Iris pigment epithelial cell (primary cell): Measurements from ENCODE around the gene MDGA2.
A peak's percentile ranks its signal among the peaks of the same experiment; 100 is the strongest.
"Not testable (repeated sequence)": the region's sequence is repeated elsewhere in the genome, so short reads cannot be mapped to it uniquely, and the experiment has no call there.

Source experiments
- DNase-seq: peaks from one replicate; pipeline ENCODE4 v3.0.0-alpha.2; 2011; ENCODE audit warnings: low read depth

The MDGA2 gene

GRCh38 chr14:47675466-47676314 lies at the start of gene MDGA2:
Gene MDGA2 (minus strand): TSS chr14:47675605.
- peak; percentile 19 for DNase-seq

GRCh38 chr14:47722929-47723693 lies 47.7 kb upstream of the MDGA2 start:
- DNase-seq: no peak

DNA sequence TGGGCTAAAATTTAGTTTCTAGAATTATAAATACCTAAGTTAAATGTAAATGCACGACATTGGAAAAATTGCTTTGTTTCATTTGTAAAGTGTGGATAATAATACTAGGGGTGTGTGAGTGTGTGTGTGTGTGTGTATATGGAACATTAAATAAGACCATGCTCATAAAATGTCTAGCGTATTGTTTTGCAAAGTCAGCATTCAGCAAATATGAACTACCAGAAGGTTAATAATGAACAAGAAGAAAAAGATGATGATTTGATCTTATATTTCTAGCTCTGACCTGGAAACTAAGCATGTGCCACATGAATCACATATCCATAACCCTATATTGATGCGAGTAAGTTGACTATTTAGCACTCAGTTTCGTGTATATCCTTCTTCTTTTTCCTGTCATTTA lies 44.9 kb upstream of the MDGA2 start:
- no peak for DNase-seq

DNA sequence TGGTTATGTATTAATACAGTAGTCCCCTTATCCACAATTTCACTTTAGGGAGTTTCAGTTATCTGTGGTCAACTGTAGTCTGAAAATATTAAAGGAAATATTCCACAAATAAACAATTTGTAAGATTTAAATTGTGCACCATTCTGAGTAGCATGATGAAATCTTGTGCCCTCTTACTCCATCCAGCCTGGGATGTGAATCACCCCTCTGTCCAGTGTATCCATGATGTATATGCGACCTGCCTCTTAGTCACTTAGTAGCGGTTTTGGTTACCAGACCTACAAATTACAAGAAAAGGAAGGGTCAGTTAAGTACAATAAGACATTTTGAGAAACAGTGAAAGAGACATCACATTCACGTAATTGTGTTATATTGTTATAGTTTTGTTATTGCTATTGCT lies 39.9 kb upstream of the MDGA2 start:
- peak; percentile 7 for DNase-seq

DNA sequence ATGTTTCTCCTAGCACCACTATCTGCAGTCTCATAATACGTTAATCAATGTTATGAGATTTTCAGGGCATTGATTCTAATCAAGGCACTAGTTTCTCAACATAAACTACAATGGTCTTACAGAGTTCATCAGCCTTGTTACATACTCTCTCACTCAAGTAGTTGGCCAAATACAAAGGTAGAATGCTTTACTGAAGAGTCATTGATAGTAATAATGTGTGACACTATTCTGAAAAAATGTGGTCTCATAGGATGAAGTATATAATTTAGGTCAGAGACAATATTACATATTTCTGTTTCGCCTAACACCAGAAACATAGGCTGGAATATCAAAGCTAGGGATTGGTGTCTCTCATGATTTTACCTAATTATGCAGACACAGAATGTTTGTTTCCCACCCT lies 35.2 kb upstream of the MDGA2 start:
- DNase-seq: no peak

DNA sequence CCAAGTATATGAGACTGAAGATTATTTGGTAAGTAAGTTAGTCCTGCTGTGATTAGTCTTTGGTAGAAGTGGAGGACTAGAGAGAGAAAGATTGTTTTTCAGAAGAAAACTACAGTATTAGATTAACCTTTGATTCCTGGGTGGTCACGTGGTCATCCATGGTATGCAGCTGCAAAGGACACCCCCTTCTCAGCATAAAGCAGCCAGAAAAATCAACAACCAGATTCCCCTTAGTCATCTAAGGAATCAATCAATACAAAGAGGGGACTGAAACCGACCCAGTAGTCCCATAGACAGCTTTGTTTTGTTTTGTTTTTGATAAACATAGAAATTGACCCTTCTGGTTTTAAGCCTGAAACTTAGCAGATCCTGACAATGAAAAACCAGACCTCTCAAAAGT lies 30.3 kb upstream of the MDGA2 start:
- no peak for DNase-seq

DNA sequence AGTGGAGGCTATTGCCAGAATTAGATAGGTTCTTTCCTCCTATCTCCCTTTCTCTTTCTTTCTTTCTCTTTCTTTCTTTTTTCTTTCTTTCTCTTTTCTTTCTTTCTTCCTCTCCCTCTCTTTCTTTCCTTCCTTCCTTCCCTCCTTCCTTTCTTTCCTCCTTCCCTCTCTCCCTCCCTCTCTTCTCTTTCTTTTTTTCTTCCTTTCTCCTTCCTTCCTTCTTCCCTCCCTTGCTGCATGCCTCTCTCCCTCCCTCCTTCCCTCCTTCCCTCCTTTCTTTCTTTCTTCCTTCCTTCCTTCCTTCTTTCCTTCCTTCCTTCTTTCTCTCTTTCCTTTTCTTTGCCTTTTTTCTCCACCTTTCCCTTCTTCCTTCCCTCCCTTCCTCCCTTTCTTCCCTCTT lies 16.4 kb upstream of the MDGA2 start:
- no peak for DNase-seq

GRCh38 chr14:47678993-47679392 lies 3.6 kb upstream of the MDGA2 start:
- no peak for DNase-seq

GRCh38 chr14:47678157-47678556 lies 2.8 kb upstream of the MDGA2 start:
- DNase-seq: no peak

DNA sequence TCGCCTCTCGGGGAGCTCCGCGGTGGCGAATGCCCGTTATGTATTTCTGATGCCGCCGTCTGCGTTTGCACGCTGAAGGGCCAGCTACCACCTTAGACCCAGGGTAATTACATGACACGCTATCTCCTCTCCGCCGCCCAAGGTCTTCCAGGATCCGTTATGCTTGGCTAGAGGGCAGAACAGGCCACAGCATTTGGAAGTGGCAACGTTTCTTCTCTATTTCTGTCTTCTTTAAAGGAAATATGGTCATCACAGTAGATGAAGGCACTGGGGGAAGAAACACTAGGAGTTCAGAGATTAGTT lies 861 bp upstream of the MDGA2 start:
- DNase-seq: no peak

DNA sequence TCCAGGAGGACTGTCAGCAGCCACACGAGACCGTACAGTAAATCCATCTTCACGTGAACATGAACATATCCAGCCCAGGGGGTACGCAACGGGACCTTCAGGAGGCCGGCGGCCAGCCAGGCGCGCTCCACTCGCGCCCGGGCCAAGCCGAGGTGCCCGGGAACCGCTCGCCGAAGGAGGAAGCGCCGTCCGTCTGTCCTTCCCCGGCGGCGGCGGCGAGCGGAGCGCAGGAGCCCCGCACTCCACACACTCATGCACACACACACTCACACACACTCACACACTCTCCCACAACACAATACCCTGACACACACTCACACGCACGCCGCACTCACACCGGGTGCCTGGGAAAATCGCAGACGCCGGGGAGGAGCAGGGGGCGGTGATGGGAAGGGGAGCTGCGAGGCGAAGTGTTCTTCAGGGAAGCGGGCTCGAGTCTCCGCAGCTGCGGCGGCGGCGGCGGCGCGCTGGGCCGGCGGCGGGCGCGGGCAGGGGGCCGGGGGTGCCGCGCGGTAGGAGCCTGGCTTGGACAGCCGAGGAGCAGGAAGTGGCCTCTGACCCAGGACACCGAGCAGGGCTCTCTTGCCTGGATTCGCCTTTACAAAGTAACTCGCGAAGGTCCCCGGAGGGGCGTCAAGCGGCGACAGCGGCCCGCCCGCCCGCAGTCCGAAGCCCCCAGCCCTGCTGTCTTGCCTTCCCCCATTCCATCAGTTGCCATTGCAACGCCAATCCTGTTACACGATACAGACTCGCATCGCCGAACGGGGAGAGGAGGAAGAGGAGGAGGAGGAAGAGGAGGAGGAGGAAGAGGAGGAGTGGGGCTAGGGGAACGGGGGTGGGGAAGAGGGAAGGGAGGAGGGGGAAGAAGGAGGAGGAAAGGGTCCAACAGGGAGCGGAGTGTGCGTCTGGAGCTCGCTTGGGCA lies 601 bp downstream of the MDGA2 start:
- DNase-seq: peak; percentile 3

GRCh38 chr14:47674148-47674542 lies 1.3 kb downstream of the MDGA2 start:
- no peak for DNase-seq

- DNase-seq: no peak
These were observed 9.9 kb downstream of the MDGA2 start for GRCh38 chr14:47665337-47666134.

DNA sequence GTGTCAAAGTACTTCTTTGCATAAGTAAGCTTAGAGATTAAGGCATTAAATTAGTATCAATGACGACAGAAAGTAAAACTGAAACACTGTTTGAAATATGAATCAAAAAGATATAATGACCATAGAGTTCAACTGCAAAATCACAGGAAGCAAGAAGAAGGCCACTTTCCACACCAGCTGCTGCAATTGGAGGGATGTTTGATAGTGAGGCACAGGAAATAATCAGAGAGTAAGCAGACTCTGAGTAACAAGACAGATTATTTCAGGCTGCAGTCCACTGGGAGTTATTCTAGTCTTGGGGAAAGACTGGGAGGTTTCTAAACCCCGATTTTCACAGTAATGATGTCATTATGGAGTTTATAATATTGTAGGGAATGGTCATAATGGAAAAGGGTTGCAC lies 12.9 kb downstream of the MDGA2 start:
- DNase-seq: no peak

GRCh38 chr14:47660158-47660557 lies 15.2 kb downstream of the MDGA2 start:
- DNase-seq: no peak

DNA sequence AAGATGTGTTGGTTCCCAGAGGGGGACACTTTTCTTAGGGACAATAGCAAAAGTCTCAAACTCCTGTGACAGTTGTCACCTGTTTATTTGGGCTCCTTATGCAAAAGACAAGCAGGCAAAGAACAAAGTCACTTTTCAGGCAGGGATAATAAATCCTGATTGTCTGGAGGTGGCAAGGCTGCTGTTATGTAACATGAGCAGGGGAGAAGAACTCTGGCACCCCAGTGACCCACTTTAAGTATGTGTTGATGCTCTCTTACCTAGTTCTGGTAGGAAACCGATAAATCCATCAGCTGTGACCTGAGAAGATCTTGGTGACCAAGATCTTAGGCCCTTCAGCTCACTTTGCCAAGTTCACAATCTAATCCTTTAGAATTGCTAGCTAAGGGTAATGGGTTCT lies 17.4 kb downstream of the MDGA2 start:
- no peak for DNase-seq

- no peak for DNase-seq
These were observed 18.3 kb downstream of the MDGA2 start for GRCh38 chr14:47657143-47657542.

GRCh38 chr14:47651337-47651736 lies 24.1 kb downstream of the MDGA2 start:
- no peak for DNase-seq

GRCh38 chr14:47637753-47638152 lies 37.7 kb downstream of the MDGA2 start:
- DNase-seq: no peak

GRCh38 chr14:47626151-47627035 lies 49.0 kb downstream of the MDGA2 start:
- no peak for DNase-seq

GRCh38 chr14:47624126-47624525 lies 51.3 kb downstream of the MDGA2 start:
- not testable (repeated sequence) for DNase-seq
